HUES64 (cell line): ENCODE data around the gene PGP.
"Not testable (repeated sequence)": the region's sequence is repeated elsewhere in the genome, so short reads cannot be mapped to it uniquely, and the experiment has no call there.

ENCODE experiments used
- H3K27ac ChIP-seq: 2 replicates; pipeline ENCODE4 v1.7.0; 2013; ENCODE audit warnings: low read depth, low read length, inconsistent platforms
- H3K27me3 ChIP-seq: 2 replicates; pipeline ENCODE4 v1.6.1; 2013; ENCODE audit warnings: mild to moderate bottlenecking, low read length; ENCODE audit not compliant: insufficient read depth
- H3K36me3 ChIP-seq: 2 replicates; pipeline ENCODE4 v1.6.1; 2013; ENCODE audit warnings: mild to moderate bottlenecking, low read length; ENCODE audit not compliant: insufficient read depth
- H3K4me1 ChIP-seq: 2 replicates; pipeline ENCODE4 v1.6.1; 2013; ENCODE audit warnings: mild to moderate bottlenecking, low read length, moderate library complexity; ENCODE audit not compliant: insufficient read depth
- H3K4me3 ChIP-seq: 2 replicates; pipeline ENCODE4 v1.5.1; 2013; ENCODE audit warnings: mild to moderate bottlenecking, low read length, moderate library complexity
- H3K9ac ChIP-seq: 2 replicates; pipeline ENCODE4 v1.6.1; 2013; ENCODE audit warnings: mild to moderate bottlenecking, low read depth, low read length
- H3K9me3 ChIP-seq: 2 replicates; pipeline ENCODE4 v1.6.1; 2013; ENCODE audit warnings: low read depth, low read length; ENCODE audit not compliant: insufficient read depth
- WGBS: fragments of 150-250, 120-280 bp; methylation state at CpG from one replicate; pipeline ENCODE4 v1.1.7; 2013; ENCODE audit warnings: missing lambda C conversion rate; 5-methylcytosine and 5-hydroxymethylcytosine counted together

The PGP gene

DNA sequence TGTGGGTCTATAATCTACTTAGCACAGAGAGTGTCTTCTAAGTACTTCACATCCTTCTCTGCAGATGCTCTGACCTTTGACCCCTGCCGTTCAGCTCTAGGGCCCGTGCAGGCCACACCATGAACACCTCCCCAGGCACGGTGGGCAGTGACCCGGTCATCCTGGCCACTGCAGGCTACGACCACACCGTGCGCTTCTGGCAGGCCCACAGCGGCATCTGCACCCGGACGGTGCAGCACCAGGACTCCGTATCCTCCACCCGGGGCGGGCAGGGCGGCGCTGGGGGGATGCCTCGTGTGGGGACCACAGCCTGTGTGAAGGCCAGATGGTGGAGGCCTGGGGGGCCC is 8.7 kb downstream of the PGP start:
- Histone ChIP-seq H3K27ac (peak overlapping the region; percentile 95; the same call in 1 of the 2 replicates), H3K27me3 (no peaks in the 10 kb centered on the region; the same call in 1 of the 2 replicates), H3K4me3 (peak overlapping the region; percentile 95), H3K9ac (peak overlapping the region; percentile 97), H3K9me3 (no peaks in the 10 kb centered on the region), H3K36me3 (peaks cover 31% of the 10 kb centered on the region), H3K4me1 (peaks cover 7% of the 10 kb centered on the region; the same call in 1 of the 2 replicates)
- 21% methylated on average over 16 of the region's 16 CpGs for WGBS

DNA sequence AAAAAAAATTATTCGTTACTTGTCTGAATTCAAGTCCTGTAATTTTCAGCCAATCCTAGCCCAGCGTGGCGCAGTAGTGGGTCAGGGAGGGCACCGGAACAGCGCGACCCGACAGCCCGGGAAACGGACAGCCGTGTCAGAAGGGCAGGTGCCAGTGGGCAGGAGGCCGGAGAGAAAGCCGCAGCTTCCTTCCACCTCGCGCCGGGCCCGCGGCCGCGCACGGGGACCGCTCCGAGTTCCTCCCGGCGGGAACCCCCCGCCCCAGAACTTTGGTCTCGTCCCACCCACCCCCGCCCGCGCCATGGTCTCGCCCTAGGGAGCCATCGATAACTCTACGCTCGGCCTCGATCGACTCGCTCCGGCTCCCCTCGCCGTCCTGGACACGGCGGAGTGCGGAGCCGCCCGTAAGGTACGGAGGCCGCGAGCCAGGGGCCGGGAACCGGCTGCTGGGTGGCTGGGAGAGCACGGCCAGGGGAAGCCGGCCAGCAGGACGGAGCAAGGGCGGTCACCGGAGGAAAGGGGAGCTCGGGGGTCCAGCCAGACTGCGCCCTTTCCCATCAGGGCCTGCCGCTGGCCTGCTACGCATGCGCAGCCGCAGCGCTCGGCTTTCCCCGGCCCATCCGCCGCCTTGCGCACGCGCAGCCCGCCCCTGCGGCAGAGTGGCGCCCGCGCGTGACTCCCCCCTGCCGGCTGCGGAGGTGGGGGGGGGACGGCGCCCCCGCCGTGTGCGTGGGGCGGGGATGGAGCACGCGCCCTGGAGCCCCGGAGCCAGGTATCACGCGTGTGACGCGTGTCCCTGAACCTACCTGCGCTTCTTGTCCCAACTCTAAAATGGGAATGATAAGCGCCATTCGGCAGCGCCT is 9.3 kb downstream of the PGP start, which contains the start of gene MLST8:
MLST8 (plus strand) TSS at position 351 of the 863 bp plus-strand sequence. CDS start 632 bp downstream, outside the sequence.
- Histone ChIP-seq H3K4me1 (peaks cover 7% of the 10 kb centered on the region; the same call in 1 of the 2 replicates), H3K9ac (peak within 1 kb of the TSS; percentile 97), H3K4me3 (peak within 1 kb of the TSS; percentile 95), H3K36me3 (peaks cover 31% of the 10 kb centered on the region), H3K27ac (peak within 1 kb of the TSS; percentile 95), H3K27me3 (peaks cover 4% of the 10 kb centered on the region), H3K9me3 (no peaks in the 10 kb centered on the region)
- under 1% methylated on average over 93 of the region's 93 CpGs for WGBS

GRCh38 chr16:2204416-2205103 is 10.1 kb downstream of the PGP start:
- H3K9ac ChIP-seq = peak overlapping the region; percentile 97
- peaks cover 7% of the 10 kb centered on the region; the same call in 1 of the 2 replicates for H3K4me1 ChIP-seq
- no peak overlapping the region for H3K27ac ChIP-seq
- peak overlapping the region; percentile 95 for H3K4me3 ChIP-seq
- peaks cover 30% of the 10 kb centered on the region for H3K36me3 ChIP-seq
- H3K9me3 ChIP-seq = no peaks in the 10 kb centered on the region
- H3K27me3 ChIP-seq = peaks cover 10% of the 10 kb centered on the region
- 79% methylated on average over 13 of the region's 13 CpGs for WGBS

DNA sequence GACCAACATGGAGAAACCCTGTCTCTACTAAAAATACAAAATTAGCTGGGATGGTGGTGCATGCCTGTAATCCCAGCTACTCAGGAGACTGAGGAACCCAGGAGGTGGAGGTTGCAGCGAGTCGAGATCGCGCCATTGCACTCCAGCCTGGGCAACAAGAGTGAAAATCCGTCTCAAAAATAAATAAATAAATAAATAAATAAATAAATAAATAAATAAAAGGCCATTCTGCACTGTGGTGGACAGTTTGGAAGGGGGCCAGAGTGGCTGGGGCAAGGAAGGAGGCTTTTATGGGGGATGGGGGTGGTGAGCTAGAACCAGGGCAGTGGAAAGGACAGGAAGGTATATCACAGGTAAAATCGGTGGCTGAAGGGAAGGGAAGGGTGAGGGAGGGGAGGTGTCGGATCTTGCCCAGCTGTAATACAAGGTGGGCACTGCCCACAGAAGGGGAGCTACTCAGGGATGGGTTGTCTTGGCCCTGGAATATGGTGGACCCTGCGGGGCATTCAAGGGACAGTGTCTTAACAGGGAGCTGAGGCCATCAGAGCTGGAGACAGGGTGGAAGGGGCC is 11.4 kb downstream of the PGP start:
- not testable (repeated sequence) for H3K9me3 ChIP-seq, H3K4me3 ChIP-seq, H3K4me1 ChIP-seq, H3K27ac ChIP-seq, H3K9ac ChIP-seq
- Histone ChIP-seq H3K27me3 (peaks cover 22% of the 10 kb centered on the region), H3K36me3 (peaks cover 16% of the 10 kb centered on the region)
- 96% methylated on average over 5 of the region's 8 CpGs for WGBS

- Histone ChIP-seq H3K9me3 (no peaks in the 10 kb centered on the region), H3K4me3 (no peak overlapping the region), H3K36me3 (no peaks in the 10 kb centered on the region), H3K27me3 (peaks cover 44% of the 10 kb centered on the region), H3K4me1 (0 out of 2 replicates have a peak, but pooled peaks cover 4% of the 10 kb centered on the region), H3K9ac (no peak overlapping the region), H3K27ac (no peak overlapping the region)
- WGBS = 86% methylated on average over 6 of the region's 6 CpGs
These were observed 14.3 kb downstream of the PGP start for GRCh38 chr16:2200313-2200712.

- Histone ChIP-seq H3K27me3 (peaks cover 50% of the 10 kb centered on the region), H3K9me3 (no peaks in the 10 kb centered on the region), H3K27ac (no peak overlapping the region), H3K4me3 (no peak overlapping the region), H3K4me1 (0 out of 2 replicates have a peak, but pooled peaks cover 2% of the 10 kb centered on the region), H3K9ac (no peak overlapping the region), H3K36me3 (no peaks in the 10 kb centered on the region)
- 76% methylated on average over 14 of the region's 14 CpGs for WGBS
These were observed 15.0 kb downstream of the PGP start for GRCh38 chr16:2199621-2200139.

GRCh38 chr16:2199095-2199494 is 15.5 kb downstream of the PGP start:
- WGBS = 78% methylated on average over 5 of the region's 5 CpGs
- Histone ChIP-seq H3K4me1 (no peaks in the 10 kb centered on the region), H3K9me3 (no peaks in the 10 kb centered on the region), H3K4me3 (no peak overlapping the region), H3K9ac (no peak overlapping the region), H3K36me3 (no peaks in the 10 kb centered on the region), H3K27ac (no peak overlapping the region), H3K27me3 (peaks cover 52% of the 10 kb centered on the region)

- WGBS = 70% methylated on average over 4 of the region's 4 CpGs
- Histone ChIP-seq H3K36me3 (no peaks in the 10 kb centered on the region), H3K4me1 (no peaks in the 10 kb centered on the region), H3K27ac (no peak overlapping the region), H3K9me3 (no peaks in the 10 kb centered on the region), H3K9ac (no peak overlapping the region), H3K4me3 (no peak overlapping the region), H3K27me3 (peaks cover 52% of the 10 kb centered on the region)
These were observed 16.4 kb downstream of the PGP start for GRCh38 chr16:2198283-2198682.

- H3K4me3 ChIP-seq = no peak overlapping the region
- no peaks in the 10 kb centered on the region for H3K36me3 ChIP-seq
- no peak overlapping the region for H3K27ac ChIP-seq
- H3K27me3 ChIP-seq = peaks cover 52% of the 10 kb centered on the region
- no peak overlapping the region for H3K9ac ChIP-seq
- H3K9me3 ChIP-seq = no peaks in the 10 kb centered on the region
- no peaks in the 10 kb centered on the region for H3K4me1 ChIP-seq
- WGBS = 81% methylated on average over 6 of the region's 6 CpGs
These were observed 16.9 kb downstream of the PGP start for GRCh38 chr16:2197765-2198164.

DNA sequence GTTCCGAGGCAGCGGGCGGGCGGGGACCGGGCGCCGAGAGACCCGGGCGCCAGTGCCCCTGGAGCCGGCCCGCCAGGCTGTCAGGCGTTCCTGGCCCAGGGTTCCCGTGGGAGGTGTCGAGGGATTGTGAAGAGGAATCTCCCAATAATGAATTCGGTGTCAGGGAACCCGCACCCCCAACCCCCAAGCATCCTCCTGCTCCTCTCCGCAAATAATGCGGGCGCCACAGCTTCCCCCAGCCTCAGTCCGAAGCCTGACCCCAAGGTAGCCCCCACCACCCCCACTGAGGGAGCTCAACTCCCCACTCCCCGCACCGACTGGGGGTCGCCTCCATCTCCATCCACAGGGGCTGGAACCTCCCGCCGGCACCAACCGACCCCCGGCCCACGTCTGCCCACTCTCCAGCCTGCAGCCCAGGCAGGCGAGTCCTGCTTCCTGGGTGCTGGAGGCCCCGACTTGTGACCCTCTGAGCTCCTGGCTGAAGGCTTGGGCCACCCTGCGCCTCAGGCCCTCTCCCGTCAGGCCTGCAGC is 17.6 kb downstream of the PGP start:
- Histone ChIP-seq H3K27ac (no peak overlapping the region), H3K4me1 (no peaks in the 10 kb centered on the region), H3K9ac (no peak overlapping the region; the same call in 1 of the 2 replicates), H3K9me3 (no peaks in the 10 kb centered on the region), H3K4me3 (peak overlapping the region; percentile 50), H3K36me3 (no peaks in the 10 kb centered on the region), H3K27me3 (peaks cover 52% of the 10 kb centered on the region)
- 23% methylated on average over 31 of the region's 32 CpGs for WGBS
